ENCODE results near the gene GABRQ. TPM values are rescaled to one million over a fixed set of nuclear protein-coding genes. Genes with fewer than 3 reads are reported as not detected.
"Not testable (repeated sequence)": the region's sequence is repeated elsewhere in the genome, so short reads cannot be mapped to it uniquely, and the experiment has no call there.

GABRQ gene
- total RNA-seq, 2 donors from 2014 or later, result not detected

- no peak overlapping the region for H3K27ac Mint-ChIP-seq
- ATAC-seq, result no peak
- no peaks in the 10 kb centered on the region for H3K9me3 ChIP-seq (ENCODE audit: control insufficient read depth, low read length, poor library complexity, severe bottlenecking)
- H3K4me3 Mint-ChIP-seq, result no peak overlapping the region
- peaks cover 12% of the 10 kb centered on the region for H3K27me3 Mint-ChIP-seq
- DNase-seq, result no peak
- H3K36me3 Mint-ChIP-seq (ENCODE audit: low read depth), result no peaks in the 10 kb centered on the region
- no peaks in the 10 kb centered on the region for H3K4me1 Mint-ChIP-seq
Measured at GRCh38 chrX:152641996-152642395, 4.3 kb downstream of the GABRQ start.

GRCh38 chrX:152642931-152643564, 5.4 kb downstream of the GABRQ start:
- H3K36me3 Mint-ChIP-seq (ENCODE audit: low read depth), result no peaks in the 10 kb centered on the region

GRCh38 chrX:152646961-152647360, 9.3 kb downstream of the GABRQ start:
- DNase-seq, result no peak
- peaks cover 8% of the 10 kb centered on the region for H3K27me3 Mint-ChIP-seq
- H3K27ac Mint-ChIP-seq, result no peak overlapping the region
- no peak for ATAC-seq
- no peaks in the 10 kb centered on the region for H3K9me3 ChIP-seq (ENCODE audit: control insufficient read depth, low read length, poor library complexity, severe bottlenecking)
- H3K36me3 Mint-ChIP-seq (ENCODE audit: low read depth), result no peaks in the 10 kb centered on the region
- no peaks in the 10 kb centered on the region for H3K4me1 Mint-ChIP-seq
- H3K4me3 Mint-ChIP-seq, result no peak overlapping the region

More at GRCh38 chrX:152642931-152643564, 5.4 kb downstream of the GABRQ start:
- Mint-ChIP-seq H3K27ac (no peak overlapping the region), H3K4me1 (no peaks in the 10 kb centered on the region), H3K4me3 (no peak overlapping the region), H3K27me3 (peaks cover 9% of the 10 kb centered on the region)
- H3K9me3 ChIP-seq (ENCODE audit: control insufficient read depth, low read length, poor library complexity, severe bottlenecking), result no peaks in the 10 kb centered on the region
- no peak for ATAC-seq
- DNase-seq, result no peak

GRCh38 chrX:152647978-152648377, 10.3 kb downstream of the GABRQ start:
- H3K27me3 Mint-ChIP-seq, result peaks cover 12% of the 10 kb centered on the region
- H3K4me1 Mint-ChIP-seq, result no peaks in the 10 kb centered on the region
- H3K36me3 Mint-ChIP-seq (ENCODE audit: low read depth), result no peaks in the 10 kb centered on the region
- ATAC-seq (no peak), DNase-seq (no peak)
- H3K4me3 Mint-ChIP-seq, result no peak overlapping the region
- no peak overlapping the region for H3K27ac Mint-ChIP-seq
- H3K9me3 ChIP-seq (ENCODE audit: control insufficient read depth, low read length, poor library complexity, severe bottlenecking), result no peaks in the 10 kb centered on the region

GRCh38 chrX:152652060-152652459, 14.4 kb downstream of the GABRQ start:
- Mint-ChIP-seq H3K4me1 (peaks cover 3% of the 10 kb centered on the region), H3K36me3 (ENCODE audit: low read depth) (no peaks in the 10 kb centered on the region)

GRCh38 chrX:152652467-152652866, 14.8 kb downstream of the GABRQ start:
- Mint-ChIP-seq H3K4me1 (peaks cover 3% of the 10 kb centered on the region), H3K36me3 (ENCODE audit: low read depth) (no peaks in the 10 kb centered on the region), H3K4me3 (no peak overlapping the region), H3K27ac (no peak overlapping the region), H3K27me3 (peaks cover 29% of the 10 kb centered on the region)
- no peaks in the 10 kb centered on the region for H3K9me3 ChIP-seq (ENCODE audit: control insufficient read depth, low read length, poor library complexity, severe bottlenecking)
- no peak for ATAC-seq
- DNase-seq, result no peak

More at GRCh38 chrX:152652060-152652459, 14.4 kb downstream of the GABRQ start:
- DNase-seq (no peak), ATAC-seq (no peak)
- H3K4me3 Mint-ChIP-seq, result no peak overlapping the region
- H3K27ac Mint-ChIP-seq, result no peak overlapping the region
- H3K9me3 ChIP-seq (ENCODE audit: control insufficient read depth, low read length, poor library complexity, severe bottlenecking), result no peaks in the 10 kb centered on the region
- H3K27me3 Mint-ChIP-seq, result peaks cover 29% of the 10 kb centered on the region

GRCh38 chrX:152656087-152656486, 18.4 kb downstream of the GABRQ start:
- Mint-ChIP-seq H3K27me3 (peaks cover 21% of the 10 kb centered on the region), H3K36me3 (ENCODE audit: low read depth) (no peaks in the 10 kb centered on the region), H3K27ac (no peak overlapping the region), H3K4me3 (no peak overlapping the region), H3K4me1 (peaks cover 3% of the 10 kb centered on the region)
- no peak for DNase-seq
- H3K9me3 ChIP-seq (ENCODE audit: control insufficient read depth, low read length, poor library complexity, severe bottlenecking), result no peaks in the 10 kb centered on the region
- no peak for ATAC-seq

GRCh38 chrX:152656890-152657289, 19.2 kb downstream of the GABRQ start:
- Mint-ChIP-seq H3K4me1 (peaks cover 3% of the 10 kb centered on the region), H3K27ac (no peak overlapping the region), H3K4me3 (no peak overlapping the region), H3K36me3 (ENCODE audit: low read depth) (no peaks in the 10 kb centered on the region), H3K27me3 (peaks cover 21% of the 10 kb centered on the region)
- ATAC-seq (no peak), DNase-seq (no peak)
- no peaks in the 10 kb centered on the region for H3K9me3 ChIP-seq (ENCODE audit: control insufficient read depth, low read length, poor library complexity, severe bottlenecking)

GRCh38 chrX:152658302-152658701, 20.6 kb downstream of the GABRQ start:
- DNase-seq (no peak), ATAC-seq (no peak)
- peaks cover under 1% of the 10 kb centered on the region for H3K4me1 Mint-ChIP-seq
- peaks cover 13% of the 10 kb centered on the region for H3K27me3 Mint-ChIP-seq
- H3K36me3 Mint-ChIP-seq (ENCODE audit: low read depth), result no peaks in the 10 kb centered on the region
- H3K27ac Mint-ChIP-seq, result no peak overlapping the region
- no peak overlapping the region for H3K4me3 Mint-ChIP-seq
- H3K9me3 ChIP-seq (ENCODE audit: control insufficient read depth, low read length, poor library complexity, severe bottlenecking), result no peaks in the 10 kb centered on the region

- Mint-ChIP-seq H3K4me1 (no peaks in the 10 kb centered on the region), H3K27me3 (peaks cover 8% of the 10 kb centered on the region), H3K36me3 (ENCODE audit: low read depth) (peaks cover 2% of the 10 kb centered on the region), H3K27ac (no peak overlapping the region), H3K4me3 (no peak overlapping the region)
- DNase-seq (no peak), ATAC-seq (no peak)
- peaks cover 3% of the 10 kb centered on the region for H3K9me3 ChIP-seq (ENCODE audit: control insufficient read depth, low read length, poor library complexity, severe bottlenecking)
Measured at GRCh38 chrX:152663086-152663485, 25.4 kb downstream of the GABRQ start.

- no peak for DNase-seq
- no peak overlapping the region for H3K27ac Mint-ChIP-seq
- ATAC-seq, result no peak
- no peaks in the 10 kb centered on the region for H3K36me3 Mint-ChIP-seq (ENCODE audit: low read depth)
- H3K4me1 Mint-ChIP-seq, result no peaks in the 10 kb centered on the region
- H3K4me3 Mint-ChIP-seq, result no peak overlapping the region
- peaks cover 5% of the 10 kb centered on the region for H3K27me3 Mint-ChIP-seq
- H3K9me3 ChIP-seq (ENCODE audit: control insufficient read depth, low read length, poor library complexity, severe bottlenecking), result no peaks in the 10 kb centered on the region
Measured at GRCh38 chrX:152674135-152674534, 36.4 kb downstream of the GABRQ start.

GRCh38 chrX:152674652-152675051, 37.0 kb downstream of the GABRQ start:
- not testable (repeated sequence) for ATAC-seq; H3K27me3 Mint-ChIP-seq; H3K4me3 Mint-ChIP-seq; H3K36me3 Mint-ChIP-seq (ENCODE audit: low read depth); H3K27ac Mint-ChIP-seq; DNase-seq; H3K4me1 Mint-ChIP-seq; H3K9me3 ChIP-seq (ENCODE audit: control insufficient read depth, low read length, poor library complexity, severe bottlenecking)

GRCh38 chrX:152681012-152681411, 43.3 kb downstream of the GABRQ start:
- not testable (repeated sequence) for H3K4me1 Mint-ChIP-seq, ATAC-seq

More at GRCh38 chrX:152681012-152681411, 43.3 kb downstream of the GABRQ start:
- not testable (repeated sequence) for H3K9me3 ChIP-seq (ENCODE audit: control insufficient read depth, low read length, poor library complexity, severe bottlenecking); DNase-seq; H3K27ac Mint-ChIP-seq; H3K36me3 Mint-ChIP-seq (ENCODE audit: low read depth); H3K4me3 Mint-ChIP-seq; H3K27me3 Mint-ChIP-seq

All from T-helper 17 cell (primary cell).